ENCODE measurements around the gene PDIA6.

Gene PDIA6

DNA sequence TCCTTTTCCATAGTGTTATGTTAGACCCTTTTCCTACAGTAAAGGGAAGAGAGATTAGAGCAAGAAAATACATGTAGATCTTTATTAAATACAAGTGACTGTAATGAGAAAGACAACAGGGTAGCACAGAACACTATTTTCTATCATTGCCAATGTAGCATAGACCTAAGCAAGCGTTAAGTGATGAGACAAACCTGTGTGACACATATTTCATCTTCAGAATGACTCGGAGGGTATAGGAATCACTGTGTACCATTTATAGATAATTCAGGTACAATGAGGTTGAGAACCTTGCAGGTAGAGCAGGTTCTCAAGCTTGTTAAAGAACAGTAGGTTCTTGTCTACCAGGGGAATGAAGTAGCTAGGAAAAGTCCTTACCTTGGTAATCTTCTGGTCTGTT, 15.9 kb downstream of the PDIA6 start:
- Histone ChIP-seq H3K27ac (ENCODE audit: low read depth, low read length) (no peak overlapping the region), H3K36me3 (ENCODE audit: low read length) (peaks cover 56% of the 10 kb centered on the region), H3F3A (ENCODE audit: insufficient read depth) (no peaks in the 10 kb centered on the region; the same call in 1 of the 2 replicates), H3K9me3 (ENCODE audit: insufficient read depth, low read length) (no peaks in the 10 kb centered on the region), H3K4me2 (ENCODE audit: low read depth, low read length, poor library complexity, severe bottlenecking) (no peak overlapping the region), H3K9me2 (replicated peaks; ENCODE audit: insufficient read depth, low read length) (no peaks in the 10 kb centered on the region), H3K27me3 (ENCODE audit: low read length) (no peaks in the 10 kb centered on the region), H3K9ac (ENCODE audit: low read length) (no peak overlapping the region), H2AFZ (ENCODE audit: low read depth, low read length, severe bottlenecking) (no peak overlapping the region), H3K79me2 (ENCODE audit: insufficient read depth, low read length) (peaks cover 68% of the 10 kb centered on the region), H4K20me1 (ENCODE audit: low read depth, low read length) (peaks cover 24% of the 10 kb centered on the region), H3K4me3 (ENCODE audit: insufficient read depth, low read length, poor library complexity, severe bottlenecking) (no peak overlapping the region)
- no peak for TF ChIP-seq EZH2phosphoT487 (conservative IDR thresholded peaks at IDR 0.05; ENCODE audit: low read length)
- TF ChIP-seq, protein P1, sequence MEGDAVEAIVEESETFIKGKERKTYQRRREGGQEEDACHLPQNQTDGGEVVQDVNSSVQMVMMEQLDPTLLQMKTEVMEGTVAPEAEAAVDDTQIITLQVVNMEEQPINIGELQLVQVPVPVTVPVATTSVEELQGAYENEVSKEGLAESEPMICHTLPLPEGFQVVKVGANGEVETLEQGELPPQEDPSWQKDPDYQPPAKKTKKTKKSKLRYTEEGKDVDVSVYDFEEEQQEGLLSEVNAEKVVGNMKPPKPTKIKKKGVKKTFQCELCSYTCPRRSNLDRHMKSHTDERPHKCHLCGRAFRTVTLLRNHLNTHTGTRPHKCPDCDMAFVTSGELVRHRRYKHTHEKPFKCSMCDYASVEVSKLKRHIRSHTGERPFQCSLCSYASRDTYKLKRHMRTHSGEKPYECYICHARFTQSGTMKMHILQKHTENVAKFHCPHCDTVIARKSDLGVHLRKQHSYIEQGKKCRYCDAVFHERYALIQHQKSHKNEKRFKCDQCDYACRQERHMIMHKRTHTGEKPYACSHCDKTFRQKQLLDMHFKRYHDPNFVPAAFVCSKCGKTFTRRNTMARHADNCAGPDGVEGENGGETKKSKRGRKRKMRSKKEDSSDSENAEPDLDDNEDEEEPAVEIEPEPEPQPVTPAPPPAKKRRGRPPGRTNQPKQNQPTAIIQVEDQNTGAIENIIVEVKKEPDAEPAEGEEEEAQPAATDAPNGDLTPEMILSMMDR (IDR thresholded peaks at IDR 0.05; ENCODE audit: insufficient read depth, low read length, poor library complexity, severe bottlenecking) = no peak

DNA sequence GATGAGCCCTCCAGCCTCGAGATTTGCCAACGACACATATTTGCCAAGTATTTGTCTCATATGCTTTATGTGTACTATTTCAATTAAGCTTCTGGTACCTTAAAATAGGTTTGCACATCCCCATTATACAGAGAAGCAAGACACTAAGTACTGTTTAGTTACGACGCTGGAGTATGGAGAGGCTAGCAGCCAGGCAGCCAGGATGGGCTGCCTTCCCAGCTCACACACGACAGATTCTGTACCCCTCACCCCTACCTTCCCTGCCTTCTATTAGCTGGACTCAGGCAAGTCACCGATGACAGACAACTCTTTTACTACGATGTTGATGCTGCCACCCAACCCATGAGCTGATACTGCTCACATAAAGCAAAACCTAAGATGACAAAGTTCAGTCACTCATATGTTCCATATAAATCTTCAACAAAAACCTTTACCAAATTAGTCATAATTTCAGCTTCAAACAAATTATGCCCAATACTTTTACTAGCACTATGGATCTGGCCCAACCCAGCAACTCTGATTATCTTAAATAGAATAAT, 17.0 kb downstream of the PDIA6 start:
- Histone ChIP-seq H3F3A (ENCODE audit: insufficient read depth) (no peaks in the 10 kb centered on the region; the same call in 1 of the 2 replicates), H2AFZ (ENCODE audit: low read depth, low read length, severe bottlenecking) (no peak overlapping the region), H4K20me1 (ENCODE audit: low read depth, low read length) (peaks cover 24% of the 10 kb centered on the region), H3K9me3 (ENCODE audit: insufficient read depth, low read length) (no peaks in the 10 kb centered on the region), H3K4me3 (ENCODE audit: insufficient read depth, low read length, poor library complexity, severe bottlenecking) (no peak overlapping the region), H3K4me2 (ENCODE audit: low read depth, low read length, poor library complexity, severe bottlenecking) (no peak overlapping the region), H3K27ac (ENCODE audit: low read depth, low read length) (no peak overlapping the region), H3K9ac (ENCODE audit: low read length) (no peak overlapping the region), H3K9me2 (replicated peaks; ENCODE audit: insufficient read depth, low read length) (no peaks in the 10 kb centered on the region), H3K79me2 (ENCODE audit: insufficient read depth, low read length) (peaks cover 57% of the 10 kb centered on the region), H3K36me3 (ENCODE audit: low read length) (peaks cover 50% of the 10 kb centered on the region), H3K27me3 (ENCODE audit: low read length) (no peaks in the 10 kb centered on the region)
- TF ChIP-seq, protein P1 (IDR thresholded peaks at IDR 0.05; ENCODE audit: insufficient read depth, low read length, poor library complexity, severe bottlenecking) = no peak
- TF ChIP-seq EZH2phosphoT487 (conservative IDR thresholded peaks at IDR 0.05; ENCODE audit: low read length) = no peak

DNA sequence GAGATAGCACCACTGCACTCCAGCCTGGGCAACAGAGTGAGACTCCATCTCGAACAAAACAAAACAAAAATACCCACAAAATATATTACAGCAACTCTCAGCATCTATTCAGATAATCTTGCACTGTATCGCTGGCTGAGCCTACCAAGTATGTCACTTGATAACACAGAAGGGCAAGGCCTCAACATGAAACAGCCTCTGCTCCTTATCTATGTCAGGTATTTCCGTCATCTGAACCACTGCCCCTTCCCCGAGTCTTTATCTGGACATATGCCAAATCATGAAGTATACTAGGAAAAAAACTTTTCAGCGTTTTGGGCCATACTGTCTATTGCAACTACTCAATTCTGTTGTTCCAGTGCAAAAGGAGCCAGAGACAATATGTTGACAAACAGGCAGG, 17.7 kb downstream of the PDIA6 start:
- no peak for TF ChIP-seq EZH2phosphoT487 (conservative IDR thresholded peaks at IDR 0.05; ENCODE audit: low read length)
- TF ChIP-seq, protein P1 (IDR thresholded peaks at IDR 0.05; ENCODE audit: insufficient read depth, low read length, poor library complexity, severe bottlenecking) = no peak
- Histone ChIP-seq H4K20me1 (ENCODE audit: low read depth, low read length) (peaks cover 20% of the 10 kb centered on the region), H3F3A (ENCODE audit: insufficient read depth) (peaks cover 3% of the 10 kb centered on the region; the same call in 1 of the 2 replicates), H3K27me3 (ENCODE audit: low read length) (no peaks in the 10 kb centered on the region), H2AFZ (ENCODE audit: low read depth, low read length, severe bottlenecking) (no peak overlapping the region), H3K4me3 (ENCODE audit: insufficient read depth, low read length, poor library complexity, severe bottlenecking) (no peak overlapping the region), H3K79me2 (ENCODE audit: insufficient read depth, low read length) (peaks cover 50% of the 10 kb centered on the region), H3K9ac (ENCODE audit: low read length) (no peak overlapping the region), H3K9me3 (ENCODE audit: insufficient read depth, low read length) (no peaks in the 10 kb centered on the region), H3K27ac (ENCODE audit: low read depth, low read length) (no peak overlapping the region), H3K4me2 (ENCODE audit: low read depth, low read length, poor library complexity, severe bottlenecking) (no peak overlapping the region), H3K36me3 (ENCODE audit: low read length) (peaks cover 51% of the 10 kb centered on the region), H3K9me2 (replicated peaks; ENCODE audit: insufficient read depth, low read length) (no peaks in the 10 kb centered on the region)
